HG03097 (cell line): ENCODE data around the gene SMIM3.
"Not testable (repeated sequence)": the region's sequence is repeated elsewhere in the genome, so short reads cannot be mapped to it uniquely, and the experiment has no call there.

Experiments
- ATAC-seq: cut with Tn5 transposase; IDR thresholded peaks from one replicate; pipeline ENCODE4 v1.9.1; 2021; ENCODE audit not compliant: unreplicated experiment, low FRiP score

Gene SMIM3

DNA sequence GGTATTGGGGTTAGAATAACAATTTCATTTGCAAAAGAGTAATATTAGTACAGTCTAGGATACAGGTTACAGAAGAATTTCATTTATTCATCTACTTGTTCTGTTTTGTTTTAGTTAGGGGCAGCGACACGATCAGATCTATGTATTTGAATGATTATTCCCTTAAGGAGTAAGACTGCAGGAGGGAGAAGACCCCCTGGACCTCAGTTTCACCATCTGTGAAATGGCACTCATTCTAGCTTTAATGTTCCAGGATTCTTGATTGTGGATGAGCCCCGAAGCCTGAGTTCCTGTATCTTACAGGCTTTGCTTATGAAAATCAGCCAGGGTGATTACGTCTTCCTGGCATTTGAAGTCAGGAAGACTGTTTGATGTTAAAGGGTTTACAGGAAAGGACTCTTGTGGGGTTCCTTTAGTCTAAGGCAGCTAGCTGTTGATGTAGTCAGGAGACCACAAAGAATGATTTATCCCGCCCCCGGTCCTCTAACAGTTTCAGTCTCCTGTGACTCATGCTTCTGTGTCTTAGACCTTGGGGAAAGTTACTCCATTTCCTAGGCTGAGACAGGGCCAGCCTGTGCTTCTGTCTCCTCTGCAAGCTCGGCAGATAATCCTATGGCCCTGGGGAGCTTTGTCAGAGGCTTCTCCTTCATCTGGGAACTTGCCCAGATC lies 11.5 kb downstream of the SMIM3 start:
- ATAC-seq: peak; percentile 88

DNA sequence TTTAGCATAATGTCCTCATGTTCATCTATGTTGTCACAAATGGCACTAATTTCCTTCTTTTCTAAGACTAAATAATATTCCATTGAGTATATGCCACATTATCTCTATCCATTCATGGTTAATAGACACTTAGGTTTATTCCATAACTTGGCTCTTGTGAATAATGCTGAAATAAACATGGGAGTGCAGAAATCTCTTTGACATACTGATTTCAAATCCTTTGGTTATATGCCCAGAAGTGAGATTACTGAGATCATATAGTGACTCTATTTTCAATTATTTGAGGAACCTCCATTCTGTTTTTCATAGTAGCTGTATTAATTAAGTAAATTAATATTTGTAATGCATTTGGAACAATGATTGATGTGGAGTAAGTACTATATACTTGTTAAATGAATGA lies 13.0 kb downstream of the SMIM3 start:
- no peak for ATAC-seq

DNA sequence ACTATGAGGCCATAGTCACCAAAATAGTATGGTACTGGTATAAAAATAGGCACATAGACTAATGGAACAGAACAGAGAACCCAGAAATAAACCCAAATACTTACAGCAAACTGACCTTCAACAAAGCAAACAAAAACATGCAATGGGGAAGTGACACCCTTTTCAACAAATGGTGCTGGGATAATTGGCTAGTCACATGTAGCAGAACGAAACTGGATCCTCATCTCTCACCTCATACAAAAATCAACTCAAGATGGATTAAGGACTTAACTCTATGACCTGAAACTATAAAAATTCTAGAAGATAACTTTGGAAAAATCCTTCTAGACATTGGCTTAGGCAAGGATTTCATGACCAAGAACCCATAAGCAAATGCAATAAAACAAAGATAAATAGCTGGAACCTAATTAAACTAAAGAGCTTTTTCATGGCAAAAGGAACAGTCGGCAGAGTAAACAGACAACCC lies 14.9 kb downstream of the SMIM3 start:
- not testable (repeated sequence) for ATAC-seq

DNA sequence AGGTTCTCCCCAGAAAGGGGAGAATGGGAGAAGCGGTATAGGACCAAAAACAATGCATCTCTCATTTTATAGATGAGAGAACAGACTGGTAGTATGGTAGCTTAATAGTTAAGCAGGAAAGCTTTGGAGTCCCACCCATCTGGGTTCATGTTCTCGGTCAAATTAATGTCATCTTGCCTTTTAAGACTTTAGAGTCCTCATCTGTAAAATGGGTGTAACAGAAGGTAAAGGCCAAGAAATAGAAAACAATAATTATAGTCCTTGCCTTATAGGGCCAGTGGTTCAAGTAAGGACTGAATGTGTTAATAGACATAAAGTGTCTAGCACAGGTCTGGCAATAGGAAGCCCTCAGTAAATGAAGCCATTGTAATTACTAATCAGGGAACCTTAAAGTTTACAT lies 16.4 kb downstream of the SMIM3 start:
- ATAC-seq: no peak

DNA sequence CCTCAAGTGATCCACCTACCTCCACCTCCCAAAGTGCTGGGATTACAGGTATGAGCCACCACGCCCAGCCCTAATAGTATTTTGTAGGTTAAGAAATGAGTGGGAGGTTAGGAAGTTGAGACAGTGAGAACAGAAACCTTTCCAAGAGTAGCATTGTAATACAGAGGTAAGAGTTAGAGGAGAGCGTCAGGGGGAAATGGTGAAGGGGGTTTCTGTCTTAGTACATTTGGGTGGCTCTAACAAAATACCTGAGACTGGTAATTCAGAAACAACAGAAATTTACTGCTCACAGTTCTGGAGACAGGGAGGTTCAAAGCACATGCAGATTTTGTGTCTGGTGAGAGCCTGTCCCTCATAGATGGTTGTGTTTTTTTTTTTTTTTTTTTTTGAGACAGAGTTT lies 18.8 kb downstream of the SMIM3 start:
- no peak for ATAC-seq

DNA sequence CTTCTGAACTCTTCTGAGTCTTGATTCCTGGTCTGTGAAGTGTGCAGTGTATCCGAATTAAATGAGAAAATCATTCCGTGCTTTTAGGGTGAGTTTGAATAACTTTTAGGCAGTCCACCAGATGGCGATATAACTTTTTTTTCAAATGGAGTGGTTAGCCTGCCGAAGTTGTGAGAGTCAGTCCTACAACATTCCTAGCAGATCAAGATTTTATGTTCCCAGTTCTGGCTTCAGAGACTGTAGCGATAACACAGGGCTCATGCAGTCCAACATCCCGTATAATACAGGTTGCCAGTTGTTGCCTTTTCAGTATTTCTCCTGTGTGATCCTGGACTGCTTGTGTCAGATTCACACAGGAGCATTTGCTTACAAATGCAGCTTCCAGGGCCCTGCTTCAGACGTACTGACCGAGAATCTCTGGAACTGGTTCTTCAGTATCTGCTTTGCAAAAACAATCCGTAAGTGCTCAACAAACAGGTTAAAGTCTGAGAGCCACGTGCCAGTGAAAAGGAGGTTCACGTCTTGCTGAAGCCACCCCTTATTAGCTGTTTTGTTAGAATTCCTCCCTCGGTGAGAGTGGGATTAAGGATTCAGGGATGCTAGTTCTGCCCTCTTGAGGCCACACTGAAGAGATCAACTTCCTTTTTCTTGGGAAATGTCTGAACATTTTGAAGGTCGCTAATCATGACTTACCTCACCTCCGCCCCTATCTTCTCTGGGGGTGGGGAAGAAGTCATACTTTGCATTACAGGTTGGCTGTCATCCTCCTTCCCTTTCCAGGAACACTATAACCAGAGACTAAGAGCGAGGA lies 22.8 kb downstream of the SMIM3 start:
- ATAC-seq: peak; percentile 49

DNA sequence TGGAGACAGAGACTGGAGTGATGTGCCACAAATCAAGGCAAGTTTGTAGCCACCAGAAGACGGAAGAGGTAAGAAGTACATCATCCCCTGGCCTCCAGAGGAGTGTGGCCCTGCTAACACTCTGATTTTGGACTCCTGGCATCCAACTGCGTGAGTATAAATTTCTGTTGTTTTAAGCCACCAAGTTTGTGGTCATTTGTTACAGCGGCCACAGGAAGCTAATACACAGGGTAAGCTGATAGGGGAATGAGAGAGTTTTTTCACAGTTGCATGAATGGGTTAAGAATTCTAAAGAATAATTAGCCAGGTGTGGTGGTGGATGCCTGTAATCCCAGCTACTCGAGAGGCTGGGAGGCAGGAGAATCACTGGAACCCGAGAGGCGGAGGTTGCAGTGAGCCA lies 25.8 kb downstream of the SMIM3 start:
- no peak for ATAC-seq

DNA sequence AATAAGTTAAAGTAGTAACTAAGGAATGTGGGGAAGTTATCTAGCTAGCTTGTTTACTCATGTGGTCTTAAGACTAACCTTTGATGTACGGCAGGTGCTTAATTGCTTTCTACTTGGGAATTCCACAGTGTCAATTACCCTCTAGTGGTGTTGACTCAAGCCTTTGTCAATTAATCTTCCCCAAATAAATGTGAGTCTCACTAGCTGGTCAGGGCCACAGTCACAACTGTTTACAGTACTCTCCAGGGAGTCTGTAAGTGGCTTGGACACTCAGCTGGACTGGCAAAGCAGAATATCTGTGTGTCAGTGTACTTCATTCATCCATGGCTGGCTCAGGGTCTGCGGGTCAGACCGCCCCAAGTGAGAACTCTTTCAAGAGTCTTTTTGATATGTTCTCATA lies 30.8 kb downstream of the SMIM3 start:
- ATAC-seq: no peak

DNA sequence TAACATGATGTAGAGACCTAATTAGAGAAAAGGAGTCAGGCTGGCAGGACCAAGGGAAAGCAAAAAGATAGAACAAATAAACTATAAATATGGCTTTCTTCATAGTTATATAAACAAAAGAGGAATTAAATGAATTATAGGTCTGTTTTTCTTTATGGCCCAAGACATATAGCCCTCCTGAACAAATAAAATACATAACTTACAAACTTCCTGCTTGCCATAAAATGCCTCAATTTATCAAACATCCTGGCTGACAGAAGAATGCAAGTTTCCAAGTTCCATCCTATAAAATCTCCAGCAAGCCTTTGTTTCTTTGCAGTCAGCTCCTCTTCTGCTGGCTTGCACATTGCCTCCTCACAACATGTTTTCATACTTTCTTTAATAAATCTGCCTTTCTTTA lies 36.5 kb downstream of the SMIM3 start:
- ATAC-seq: no peak

DNA sequence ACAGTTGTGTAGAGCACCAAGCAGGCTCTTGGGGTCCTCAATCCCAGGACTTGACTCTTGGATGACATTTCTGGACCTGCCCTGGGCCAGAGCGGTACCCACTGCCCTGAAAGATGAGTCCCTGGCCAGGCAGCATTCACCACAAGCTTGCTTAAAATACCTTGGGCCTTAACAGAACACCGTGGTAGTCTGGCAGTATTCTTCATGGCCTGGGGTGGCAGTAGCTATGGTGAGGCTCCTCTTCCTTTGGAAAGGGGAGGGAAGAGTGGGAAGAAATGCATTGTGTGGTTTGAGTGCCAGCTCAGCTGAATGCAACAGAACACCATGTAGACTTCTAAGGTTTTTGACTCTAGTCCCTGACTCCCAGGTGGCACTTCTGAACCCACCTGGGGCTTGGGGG lies 38.4 kb downstream of the SMIM3 start:
- no peak for ATAC-seq

DNA sequence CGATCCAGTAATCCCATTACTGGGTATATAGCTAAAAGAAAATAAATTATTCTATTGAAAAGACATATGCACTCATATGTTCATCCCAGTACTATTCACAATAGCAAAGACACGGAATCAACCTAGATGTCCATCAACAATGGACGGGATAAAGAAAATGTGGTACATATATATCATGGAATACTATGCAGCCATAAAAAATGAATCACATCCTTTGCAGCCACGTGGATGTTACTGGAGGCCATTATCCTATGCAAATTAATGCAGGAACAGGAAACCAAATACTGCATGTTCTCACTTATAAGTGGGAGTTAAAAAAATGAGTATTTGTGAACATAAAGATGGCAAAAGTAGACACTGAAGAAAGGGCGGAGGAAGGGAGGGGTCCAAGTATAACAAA lies 51.2 kb downstream of the SMIM3 start:
- no peak for ATAC-seq

DNA sequence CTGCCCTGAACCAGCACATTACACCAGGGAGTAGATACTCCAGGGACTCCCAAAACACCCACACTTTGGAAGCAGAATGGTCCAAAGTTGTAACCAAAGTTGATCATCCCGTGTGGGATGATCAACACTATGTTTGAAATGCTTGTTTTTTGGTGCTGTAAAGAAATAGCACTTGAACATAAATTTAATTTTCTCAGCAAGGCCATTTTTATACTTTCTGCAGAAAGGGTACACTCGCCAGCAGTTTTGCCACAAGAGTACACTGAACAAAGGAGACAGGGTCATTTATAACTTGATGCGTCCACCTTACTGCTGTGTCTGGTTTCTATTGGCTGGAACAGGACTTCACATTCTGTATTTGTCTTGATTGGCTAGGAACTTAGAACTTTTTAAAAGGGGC lies 53.3 kb downstream of the SMIM3 start:
- not testable (repeated sequence) for ATAC-seq

DNA sequence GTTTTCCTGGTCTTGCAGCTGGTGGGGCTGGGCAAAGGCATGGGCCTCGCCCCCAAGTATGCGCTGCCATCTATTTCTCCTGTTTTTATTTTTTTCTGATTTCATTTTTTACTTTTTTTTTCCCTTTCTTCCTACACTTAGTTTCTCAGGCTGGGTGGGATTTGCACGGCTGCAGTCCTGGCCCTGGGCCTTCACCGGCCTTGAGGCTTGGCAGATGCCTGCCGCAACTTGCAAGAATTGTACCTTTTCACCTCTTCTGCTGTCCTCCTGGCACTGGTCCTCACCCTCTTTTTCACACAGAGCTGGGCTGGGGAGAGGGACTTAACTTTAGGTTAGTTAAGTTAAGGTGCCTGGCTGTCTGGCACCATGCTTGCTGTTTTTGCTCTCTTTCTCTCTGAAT lies 57.5 kb downstream of the SMIM3 start:
- no peak for ATAC-seq

DNA sequence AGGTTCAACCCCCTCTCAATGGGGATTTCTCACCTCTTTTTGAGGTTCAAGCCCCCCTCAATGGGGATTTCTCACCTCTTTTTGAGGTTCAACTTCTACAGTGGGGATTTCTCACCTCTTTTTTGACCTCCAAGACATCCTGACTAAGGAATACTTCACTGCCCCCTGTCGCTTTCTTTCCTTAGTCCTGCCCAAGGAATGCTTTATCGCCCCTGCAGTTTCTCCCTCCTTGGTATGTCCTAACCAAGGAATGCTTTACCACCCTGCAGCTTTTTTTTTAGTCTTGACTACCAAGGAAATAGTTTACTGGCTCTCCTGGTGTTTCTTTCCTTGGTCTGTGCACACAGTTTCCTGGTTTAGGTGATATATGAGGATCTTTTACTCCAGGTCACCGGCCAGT lies 58.1 kb downstream of the SMIM3 start:
- ATAC-seq: no peak

DNA sequence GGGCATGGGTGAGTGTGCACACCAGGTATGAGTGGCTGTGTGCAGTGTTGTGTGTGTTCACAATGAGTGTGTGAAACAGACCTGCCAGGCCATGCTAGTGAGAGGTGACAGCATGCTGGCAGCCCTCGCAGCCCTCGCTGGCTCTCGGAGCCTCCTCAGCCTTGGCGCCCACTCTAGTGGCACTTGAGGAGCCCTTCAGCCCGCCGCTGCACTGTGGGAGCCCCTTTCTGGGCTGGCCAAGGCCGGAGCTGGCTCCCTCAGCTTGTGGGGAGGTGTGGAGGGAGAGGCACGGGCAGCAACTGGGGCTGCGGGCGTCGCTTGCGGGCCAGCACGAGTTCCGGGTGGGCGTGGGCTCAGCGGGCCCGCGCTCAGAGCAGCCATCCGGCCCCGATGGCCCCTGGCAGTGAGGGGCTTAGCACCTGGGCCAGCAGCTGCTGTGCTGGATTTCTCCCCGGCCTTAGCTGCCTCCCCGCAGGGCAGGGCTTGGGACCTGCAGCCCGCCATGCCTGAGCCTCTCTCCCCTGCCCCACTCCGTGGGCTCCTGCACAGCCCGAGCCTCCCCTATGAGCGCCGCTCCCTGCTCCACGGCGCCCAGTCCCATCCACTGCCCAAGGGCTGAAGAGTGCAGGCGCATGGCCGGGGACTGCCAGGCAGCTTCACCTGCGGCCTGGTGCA lies 66.8 kb downstream of the SMIM3 start:
- not testable (repeated sequence) for ATAC-seq

DNA sequence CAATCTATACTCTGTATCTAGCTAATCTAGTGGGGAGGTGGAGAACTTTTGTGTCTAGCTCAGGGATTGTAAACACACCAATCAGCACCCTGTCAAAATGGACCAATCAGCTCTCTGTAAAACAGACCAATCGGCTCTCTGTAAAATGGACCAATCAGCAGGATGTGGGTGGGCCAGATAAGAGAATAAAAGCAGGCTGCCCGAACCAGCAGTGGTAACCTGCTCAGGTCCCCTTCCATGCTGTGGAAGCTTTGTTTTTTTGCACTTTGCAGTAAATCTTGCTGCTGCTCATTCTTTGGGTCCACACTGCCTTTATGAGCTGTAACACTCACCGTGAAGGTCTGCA lies 67.7 kb downstream of the SMIM3 start, which contains the start of gene IRGM:
IRGM (plus strand) TSS at position 214 of the 346 bp plus-strand sequence. CDS start 1,603 bp downstream, outside the sequence.
- not testable (repeated sequence) for ATAC-seq
